ENCODE results near the gene HCN2.

- no peak for TF ChIP-seq CTCF (IDR thresholded peaks at IDR 0.05; ENCODE audit: insufficient read depth, low read length, poor library complexity, severe bottlenecking)
- TF ChIP-seq EZH2phosphoT487 (conservative IDR thresholded peaks at IDR 0.05; ENCODE audit: low read length) = no peak
Measured at GRCh38 chr19:595326-596262, 5.9 kb downstream of the HCN2 start.
